ENCODE data around the gene MYMK. TPM values are rescaled to one million over a fixed set of nuclear protein-coding genes. Genes with fewer than 3 reads are reported as not detected.

The MYMK gene
- total RNA-seq: not detected

GRCh38 chr9:133524679-133525228, at the start of gene MYMK:
MYMK (minus strand) TSS chr9:133524959; CDS start chr9:133524844, 115 bp downstream.
- H3K4me3 ChIP-seq (ENCODE audit: low read depth, poor library complexity, severe bottlenecking): no peak within 1 kb of the TSS
- intact Hi-C loops (cut with DNase I; ENCODE audit: low total_unique reads): no loop called here
- no peak for TF ChIP-seq POLR2A (IDR thresholded peaks at IDR 0.05)
- TF ChIP-seq CTCF (IDR thresholded peaks at IDR 0.05): no peak
- 94% methylated on average over 17 of the region's 17 CpGs for WGBS, 2 donors
- no peak for DNase-seq (ENCODE audit: low spot score in 2 of 2)

GRCh38 chr9:133573791-133574515, 49.2 kb upstream of the MYMK start:
- DNase-seq (ENCODE audit: low spot score in 2 of 2): no peak
- TF ChIP-seq CTCF (IDR thresholded peaks at IDR 0.05) (no peak), POLR2A (IDR thresholded peaks at IDR 0.05) (no peak)
- no peak overlapping the region for H3K4me3 ChIP-seq (ENCODE audit: low read depth, poor library complexity, severe bottlenecking)
- WGBS, 2 donors: 66 to 80% methylated on average over 21 of the region's 21 CpGs
- intact Hi-C loops (cut with DNase I; ENCODE audit: low total_unique reads): no loop called here

GRCh38 chr9:133572821-133573361, 48.1 kb upstream of the MYMK start:
- DNase-seq (ENCODE audit: low spot score in 2 of 2): no peak
- 6 to 35% methylated on average over 14 to 15 of the region's 15 CpGs for WGBS, 2 donors
- intact Hi-C loops (cut with DNase I; ENCODE audit: low total_unique reads): no loop called here
- TF ChIP-seq CTCF (IDR thresholded peaks at IDR 0.05) (no peak), POLR2A (IDR thresholded peaks at IDR 0.05) (no peak)
- no peak overlapping the region for H3K4me3 ChIP-seq (ENCODE audit: low read depth, poor library complexity, severe bottlenecking)

GRCh38 chr9:133571896-133572595, 47.3 kb upstream of the MYMK start:
- intact Hi-C loops (cut with DNase I; ENCODE audit: low total_unique reads): no loop called here
- no peak overlapping the region for H3K4me3 ChIP-seq (ENCODE audit: low read depth, poor library complexity, severe bottlenecking)
- 73 to 83% methylated on average over 19 to 20 of the region's 20 CpGs for whole genome bisulfite sequencing, 2 donors
- TF ChIP-seq POLR2A (IDR thresholded peaks at IDR 0.05): no peak
- TF ChIP-seq CTCF (IDR thresholded peaks at IDR 0.05): no peak
- no peak for DNase-seq (ENCODE audit: low spot score in 2 of 2)

- DNase-seq (ENCODE audit: low spot score in 2 of 2): no peak
- intact Hi-C loops (cut with DNase I; ENCODE audit: low total_unique reads): no loop called here
- WGBS, 2 donors: 80 to 81% methylated on average over 6 to 9 of the region's 9 CpGs
- TF ChIP-seq POLR2A (IDR thresholded peaks at IDR 0.05) (no peak), CTCF (IDR thresholded peaks at IDR 0.05) (no peak)
- H3K4me3 ChIP-seq (ENCODE audit: low read depth, poor library complexity, severe bottlenecking): no peak overlapping the region
Measured at GRCh38 chr9:133571391-133571890, 46.7 kb upstream of the MYMK start.
